HG03039 (cell line): Measurements from ENCODE around the gene MPDU1.
A peak's percentile ranks its signal among the peaks of the same experiment; 100 is the strongest.
"Not testable (repeated sequence)": the region's sequence is repeated elsewhere in the genome, so short reads cannot be mapped to it uniquely, and the experiment has no call there.

Experiments used
- ATAC-seq: cut with Tn5 transposase; IDR thresholded peaks from one replicate; pipeline ENCODE4 v1.9.1; 2021; ENCODE audit warnings: mild to moderate bottlenecking, moderate library complexity; ENCODE audit not compliant: unreplicated experiment

Gene MPDU1

GRCh38 chr17:7580604-7581575 lies 2.8 kb upstream of the MPDU1 start:
- no peak for ATAC-seq

DNA sequence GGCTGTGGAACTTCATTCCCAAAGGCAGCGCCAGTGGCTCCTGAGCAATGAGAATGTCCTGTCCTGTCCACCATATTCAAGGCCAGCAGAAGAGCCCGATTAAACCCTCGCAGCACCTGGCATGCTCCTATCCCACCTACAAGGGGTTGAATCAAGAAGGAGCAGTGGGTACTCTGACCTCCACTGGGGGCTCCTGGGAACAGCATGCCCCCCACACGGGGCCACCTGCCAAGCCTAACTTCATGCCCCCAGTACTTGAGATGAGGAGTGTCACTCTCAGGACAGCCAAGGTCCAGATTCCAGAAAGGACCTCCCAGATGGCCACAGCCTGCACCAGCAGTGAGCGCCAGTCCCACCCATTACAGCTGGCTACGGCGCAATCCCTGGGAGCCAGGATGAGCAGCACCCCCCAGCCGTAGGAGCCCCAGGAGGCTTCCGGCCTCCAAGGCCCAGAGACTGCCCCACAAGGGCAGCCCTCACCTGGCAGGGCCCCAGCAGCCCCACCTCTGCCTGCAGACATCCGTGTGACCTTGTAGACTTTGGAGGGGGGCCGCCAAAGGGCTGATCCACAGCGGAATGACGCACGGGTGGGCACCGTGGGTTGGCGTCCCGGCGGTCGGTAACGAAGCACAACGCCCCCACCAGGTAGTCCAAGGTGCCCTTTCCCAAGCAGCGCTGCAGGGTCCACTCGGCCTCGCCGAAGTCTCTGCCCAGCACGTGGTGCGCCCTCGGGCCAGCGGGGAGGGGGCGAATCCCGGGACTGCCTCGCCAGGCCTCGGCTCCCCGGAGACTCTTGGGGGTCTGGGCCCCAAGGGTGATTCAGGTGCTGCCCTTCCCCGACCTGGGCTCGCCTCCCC lies 1.0 kb upstream of the MPDU1 start:
- ATAC-seq = peak; percentile 1

GRCh38 chr17:7586673-7587419 lies 3.2 kb downstream of the MPDU1 start:
- no peak for ATAC-seq

GRCh38 chr17:7587420-7588151 lies 3.9 kb downstream of the MPDU1 start:
- no peak for ATAC-seq

- ATAC-seq = no peak
These were observed 5.0 kb downstream of the MPDU1 start for GRCh38 chr17:7588553-7589203.

- ATAC-seq = no peak
These were observed 5.7 kb downstream of the MPDU1 start for GRCh38 chr17:7589204-7589868.

DNA sequence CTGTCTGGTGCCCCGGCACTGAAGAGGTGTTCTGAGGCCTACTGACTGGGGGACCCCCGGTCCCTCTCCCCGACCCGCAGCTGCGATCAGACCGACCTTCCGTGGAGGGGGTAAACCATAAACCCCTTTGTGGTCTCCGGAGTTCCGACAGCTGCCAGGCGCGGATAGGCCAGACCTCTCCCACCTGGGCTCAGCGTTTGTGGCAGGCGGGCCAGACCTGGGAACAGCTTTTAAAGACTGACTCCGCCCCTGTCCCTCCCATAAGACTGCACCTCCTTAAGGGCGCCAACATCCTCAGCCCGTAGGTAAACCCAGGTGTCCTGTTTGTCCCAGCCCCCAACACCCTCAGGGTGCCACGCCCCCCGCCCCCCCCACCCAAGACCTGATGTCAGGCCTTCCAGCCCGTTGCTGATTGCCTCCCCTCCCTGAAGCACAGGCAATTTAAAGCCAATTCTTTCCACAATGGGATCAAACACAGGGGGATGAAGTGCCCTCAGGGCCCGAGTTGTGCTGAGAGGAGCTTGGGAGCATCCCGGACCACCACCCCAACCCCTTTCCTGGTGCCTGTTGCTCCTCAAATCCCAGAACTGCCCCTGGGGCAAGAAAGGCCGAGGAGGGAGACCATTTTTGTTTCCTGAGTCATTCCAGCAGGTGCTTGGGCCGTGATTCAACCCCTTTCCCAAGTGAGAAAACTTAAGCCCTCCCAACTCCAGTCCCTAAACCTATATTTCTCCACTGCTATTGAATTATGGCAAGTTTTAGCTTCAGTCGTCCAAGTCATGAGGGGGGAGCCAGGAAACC lies 6.4 kb downstream of the MPDU1 start, which contains the start of gene SOX15:
SOX15 (minus strand) TSS at position 204 of the 801 bp plus-strand sequence. CDS start 418 bp downstream, outside the sequence.
- ATAC-seq = no peak

DNA sequence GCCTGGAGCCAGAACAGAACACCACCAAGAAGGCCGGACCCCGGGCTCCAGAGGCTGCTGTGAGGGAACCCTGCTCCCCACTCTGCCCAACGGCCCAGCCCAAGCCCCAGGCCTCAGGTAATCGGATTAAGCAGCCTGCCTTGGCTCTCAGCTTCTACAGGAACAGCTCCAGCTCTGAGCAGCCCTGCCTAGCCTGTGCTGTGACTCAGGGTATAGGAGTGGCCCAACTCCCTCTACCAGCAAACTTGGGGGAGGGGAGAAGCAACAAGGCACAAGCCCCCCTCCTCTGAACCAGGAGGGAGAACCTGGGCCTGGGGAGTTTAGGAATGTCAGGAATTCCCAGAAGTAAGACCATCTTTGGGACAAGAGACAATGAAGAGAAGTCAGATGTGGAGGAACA lies 7.1 kb downstream of the MPDU1 start:
- ATAC-seq = no peak

GRCh38 chr17:7591596-7591995 lies 7.9 kb downstream of the MPDU1 start:
- ATAC-seq = no peak

- ATAC-seq = no peak
These were observed 8.9 kb downstream of the MPDU1 start for GRCh38 chr17:7592422-7593021.

DNA sequence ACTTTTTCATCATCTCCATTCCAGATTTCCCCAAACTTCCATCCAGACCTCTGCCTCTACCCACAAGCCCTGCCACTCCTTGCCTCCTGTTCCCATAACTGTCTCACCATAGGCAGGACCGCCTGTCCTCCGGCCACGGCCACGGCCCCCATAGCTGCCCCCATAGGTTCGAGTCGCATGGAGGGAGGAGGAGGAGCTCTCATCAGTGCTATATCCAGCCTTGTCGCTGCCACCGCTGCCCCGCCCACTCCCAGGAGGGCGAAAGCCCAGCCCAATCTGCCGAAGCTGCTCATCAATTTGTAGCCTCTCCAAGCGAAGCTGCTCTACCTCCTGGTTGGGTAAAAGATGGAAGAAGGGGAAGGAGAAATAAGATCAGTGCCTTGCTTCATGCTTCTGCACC lies 9.6 kb downstream of the MPDU1 start:
- no peak for ATAC-seq

DNA sequence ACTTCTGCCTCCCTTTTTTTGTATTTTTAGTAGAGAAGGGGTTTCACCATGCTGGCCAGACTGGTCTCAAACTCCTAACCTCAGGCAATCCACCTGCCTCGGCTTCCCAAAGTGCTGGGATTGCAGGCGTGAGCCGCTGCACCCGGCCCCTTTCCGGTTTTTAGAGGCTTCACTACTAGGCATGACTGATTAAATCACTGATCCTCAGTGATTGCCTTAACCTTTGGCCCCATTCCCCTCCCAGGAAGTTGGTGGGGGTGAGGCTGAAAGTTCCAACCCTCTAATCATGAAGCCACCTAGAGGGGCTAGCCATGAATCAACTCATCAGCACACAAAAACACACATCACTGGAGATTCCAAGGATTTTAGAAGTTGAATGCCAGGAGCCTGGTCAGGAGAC lies 13.9 kb downstream of the MPDU1 start:
- ATAC-seq = not testable (repeated sequence)

DNA sequence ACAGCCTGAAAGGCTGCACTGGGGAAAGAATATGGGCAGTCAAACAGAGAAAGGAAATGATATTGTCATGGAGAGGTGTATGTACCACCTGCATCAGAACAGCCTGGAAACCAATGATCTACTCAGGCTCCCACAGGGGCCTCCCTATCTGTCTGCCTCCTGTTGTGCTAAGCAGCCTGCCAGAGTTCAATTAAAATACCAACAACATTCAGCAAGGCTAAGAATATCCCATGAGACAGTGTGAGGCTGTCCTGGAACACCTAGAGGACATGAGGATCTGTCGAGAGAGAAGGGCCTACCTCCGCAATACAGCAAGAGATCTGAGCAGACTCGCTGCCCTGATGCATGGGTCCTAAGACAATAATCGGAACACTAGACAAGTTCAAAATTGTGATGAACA lies 22.6 kb downstream of the MPDU1 start:
- no peak for ATAC-seq

DNA sequence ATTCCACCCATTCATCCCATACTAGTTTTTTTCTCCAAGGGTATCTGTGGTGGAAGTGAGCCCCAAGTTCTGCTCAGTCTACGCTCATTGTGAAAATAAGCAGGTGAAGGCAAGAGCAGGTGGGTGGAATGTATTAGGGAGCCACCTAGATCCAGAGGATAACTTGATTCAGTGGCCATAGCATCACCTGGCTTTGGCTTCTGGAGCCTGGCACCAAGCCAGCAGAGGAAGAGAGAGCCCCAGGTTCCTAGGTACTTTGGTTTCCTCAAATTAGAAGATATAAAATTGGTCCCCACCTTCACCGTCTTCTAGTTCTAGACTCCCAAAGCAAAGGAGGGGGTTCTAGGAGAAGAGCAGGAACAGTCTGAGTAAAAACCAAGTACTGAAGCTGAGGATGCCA lies 27.0 kb downstream of the MPDU1 start:
- no peak for ATAC-seq

DNA sequence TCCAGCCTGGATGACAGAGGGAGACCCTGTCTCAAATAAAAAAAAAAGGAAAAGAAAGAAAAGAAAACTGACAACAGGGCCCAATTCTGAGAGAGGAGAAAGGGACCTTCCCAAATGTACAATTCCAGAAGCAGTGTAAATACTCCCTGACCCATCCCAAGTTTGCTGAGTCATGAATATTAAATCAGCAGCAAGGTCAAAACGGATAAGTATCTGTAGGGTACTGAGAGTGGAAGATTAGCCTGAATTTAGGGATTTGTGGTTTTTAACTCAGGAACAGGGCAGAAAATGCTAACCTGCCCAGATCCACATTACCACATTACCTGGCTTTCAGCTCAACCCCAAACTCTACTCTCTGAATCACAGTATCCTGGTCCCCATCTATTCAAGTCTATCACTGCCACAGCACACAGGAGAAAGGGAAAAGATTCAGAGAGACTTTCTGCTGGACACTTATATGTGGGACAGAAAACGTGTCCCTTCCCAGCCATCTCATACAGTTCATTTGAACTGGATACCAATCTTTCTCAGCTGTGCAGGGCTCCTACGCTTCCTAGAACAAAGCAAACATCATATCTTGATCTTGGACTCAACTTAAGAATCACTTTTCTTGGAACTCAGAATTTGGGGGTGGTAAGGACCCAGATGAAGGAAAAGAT lies 28.1 kb downstream of the MPDU1 start:
- ATAC-seq = no peak

DNA sequence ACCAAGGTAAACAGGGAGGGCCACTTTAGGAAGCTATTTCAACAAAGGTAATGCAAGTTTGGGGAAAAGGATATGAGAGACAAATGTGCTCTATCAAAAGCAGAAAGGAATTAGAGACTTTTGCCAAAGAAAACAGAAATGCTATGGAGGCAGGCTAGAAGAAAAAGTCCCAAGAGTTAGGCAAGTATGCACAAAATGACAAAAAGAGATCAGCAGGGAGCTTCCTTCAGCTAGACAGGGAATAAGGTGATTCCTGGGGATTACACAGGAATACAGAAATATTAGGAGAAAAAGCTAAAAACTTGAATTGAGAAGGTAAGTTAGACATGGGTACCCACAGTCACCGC lies 28.6 kb downstream of the MPDU1 start:
- ATAC-seq = no peak

DNA sequence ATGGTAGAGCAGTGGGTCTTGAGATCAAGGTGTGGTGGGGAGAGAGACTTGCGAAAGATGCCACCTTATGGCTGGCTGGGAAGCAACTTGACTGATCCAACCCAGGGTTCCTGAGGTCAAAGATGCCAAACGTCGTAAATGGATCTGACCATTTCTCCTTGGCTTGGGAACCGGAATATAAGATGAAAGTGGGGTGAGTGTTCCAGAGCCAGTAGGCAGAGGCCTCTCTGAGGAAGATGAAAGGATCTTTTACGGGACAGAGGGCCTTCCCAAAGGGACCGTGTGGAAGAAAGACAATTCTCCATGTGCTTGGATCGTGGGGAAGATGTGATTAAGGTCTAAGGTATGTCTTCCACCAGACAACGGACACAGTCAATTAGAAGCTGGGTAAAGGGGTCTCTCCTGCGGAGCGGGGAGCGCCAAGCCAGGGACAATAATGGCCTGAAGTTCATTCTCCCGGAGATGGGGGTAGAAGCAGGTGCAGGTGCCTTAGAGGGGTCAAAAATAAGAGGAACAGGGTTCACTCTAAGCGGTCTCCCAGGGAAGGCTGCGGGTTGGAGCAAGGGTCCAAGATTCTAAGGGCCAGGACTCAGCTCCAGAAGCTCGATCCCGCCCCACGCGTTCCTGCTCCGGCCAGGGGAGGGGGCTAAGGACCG lies 30.2 kb downstream of the MPDU1 start:
- no peak for ATAC-seq
